Activated CD4-positive, alpha-beta T cell treated with anti-CD3 and anti-CD28 coated beads for 4 hours (primary cell): ENCODE data around the gene ST8SIA6.
"Not testable (repeated sequence)": the region's sequence is repeated elsewhere in the genome, so short reads cannot be mapped to it uniquely, and the experiment has no call there.

Source experiments
- DNase-seq, 2 donors: peaks; one replicate each; pipeline ENCODE4 v3.0.0-alpha.2; 2020

The ST8SIA6 gene

GRCh38 chr10:17425584-17426262, 28.7 kb downstream of the ST8SIA6 start:
- peak; percentile 45 to 50 for DNase-seq

GRCh38 chr10:17423632-17424186, 30.7 kb downstream of the ST8SIA6 start:
- DNase-seq: no peak

- DNase-seq: no peak
These were observed 31.5 kb downstream of the ST8SIA6 start for GRCh38 chr10:17422931-17423330.

- no peak for DNase-seq
These were observed 36.1 kb downstream of the ST8SIA6 start for GRCh38 chr10:17418249-17418648.

- DNase-seq: no peak
These were observed 37.8 kb downstream of the ST8SIA6 start for GRCh38 chr10:17416442-17417211.

GRCh38 chr10:17415046-17415658, 39.2 kb downstream of the ST8SIA6 start:
- DNase-seq: no peak

- no peak for DNase-seq
These were observed 39.9 kb downstream of the ST8SIA6 start for GRCh38 chr10:17414484-17414883.

- no peak for DNase-seq
These were observed 40.5 kb downstream of the ST8SIA6 start for GRCh38 chr10:17413876-17414275.

- no peak for DNase-seq
These were observed 42.1 kb downstream of the ST8SIA6 start for GRCh38 chr10:17412323-17412722.

GRCh38 chr10:17410907-17411306, 43.5 kb downstream of the ST8SIA6 start:
- no peak for DNase-seq

GRCh38 chr10:17409170-17409733, 45.1 kb downstream of the ST8SIA6 start:
- no peak for DNase-seq

GRCh38 chr10:17407047-17407446, 47.3 kb downstream of the ST8SIA6 start:
- no peak for DNase-seq

GRCh38 chr10:17406036-17406834, 48.2 kb downstream of the ST8SIA6 start:
- no peak for DNase-seq

GRCh38 chr10:17403161-17403560, 51.2 kb downstream of the ST8SIA6 start:
- no peak for DNase-seq

- DNase-seq: not testable (repeated sequence)
These were observed 52.4 kb downstream of the ST8SIA6 start for GRCh38 chr10:17402040-17402439.

- no peak for DNase-seq
These were observed 58.4 kb downstream of the ST8SIA6 start for GRCh38 chr10:17396004-17396403.

- no peak for DNase-seq
These were observed 59.5 kb downstream of the ST8SIA6 start for GRCh38 chr10:17394854-17395253.

- no peak for DNase-seq
These were observed 66.4 kb downstream of the ST8SIA6 start for GRCh38 chr10:17387861-17388503.

GRCh38 chr10:17386616-17387075, 67.7 kb downstream of the ST8SIA6 start:
- DNase-seq: no peak

- no peak for DNase-seq
These were observed 68.4 kb downstream of the ST8SIA6 start for GRCh38 chr10:17386021-17386420.

GRCh38 chr10:17385066-17385465, 69.3 kb downstream of the ST8SIA6 start:
- no peak for DNase-seq
